IPS-NIHi7 (cell line): Measurements from ENCODE around the gene BOC.

Source experiments
- DNase-seq: peaks from one replicate; pipeline ENCODE4 v3.0.0; 2012; ENCODE audit warnings: mixed read lengths; ENCODE audit errors: extremely low spot score

Gene BOC

DNA sequence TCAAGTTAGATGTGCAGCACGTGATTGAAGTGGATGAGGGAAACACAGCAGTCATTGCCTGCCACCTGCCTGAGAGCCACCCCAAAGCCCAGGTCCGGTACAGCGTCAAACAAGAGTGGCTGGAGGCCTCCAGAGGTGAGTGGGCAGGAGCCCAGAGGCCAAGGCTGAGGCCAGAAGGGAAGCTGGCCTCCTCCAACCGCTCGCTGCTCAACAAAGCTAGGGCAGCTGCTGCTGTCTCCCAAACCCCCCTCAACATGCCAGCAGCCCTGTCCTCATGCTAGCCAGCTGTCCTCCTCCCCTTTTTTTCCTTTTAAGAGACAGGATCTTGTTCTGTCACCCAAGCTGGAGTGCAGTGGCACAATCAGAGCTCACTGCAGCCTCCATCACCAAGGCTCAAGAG, 57.0 kb downstream of the BOC start:
- DNase-seq, result no peak

DNA sequence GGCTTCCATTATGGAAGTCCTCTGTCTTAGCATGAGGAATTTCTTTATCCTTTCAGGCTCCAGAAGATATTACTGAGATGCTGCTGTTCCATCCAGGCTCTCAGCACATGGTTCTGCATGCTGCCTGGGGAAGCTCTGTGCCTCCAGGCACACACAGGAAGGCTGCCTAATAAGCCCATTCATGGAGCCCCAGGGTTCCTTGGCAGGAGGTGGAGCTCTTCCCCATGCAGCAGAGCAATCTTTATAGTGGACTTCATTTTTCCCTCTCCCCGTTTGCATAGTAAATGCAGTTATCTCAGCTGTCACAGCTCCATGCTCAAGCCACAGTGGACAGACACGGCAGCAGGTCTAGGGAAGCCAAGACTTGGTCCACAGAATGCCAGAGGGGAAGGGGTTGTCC, 57.6 kb downstream of the BOC start:
- DNase-seq, result peak; percentile 39

DNA sequence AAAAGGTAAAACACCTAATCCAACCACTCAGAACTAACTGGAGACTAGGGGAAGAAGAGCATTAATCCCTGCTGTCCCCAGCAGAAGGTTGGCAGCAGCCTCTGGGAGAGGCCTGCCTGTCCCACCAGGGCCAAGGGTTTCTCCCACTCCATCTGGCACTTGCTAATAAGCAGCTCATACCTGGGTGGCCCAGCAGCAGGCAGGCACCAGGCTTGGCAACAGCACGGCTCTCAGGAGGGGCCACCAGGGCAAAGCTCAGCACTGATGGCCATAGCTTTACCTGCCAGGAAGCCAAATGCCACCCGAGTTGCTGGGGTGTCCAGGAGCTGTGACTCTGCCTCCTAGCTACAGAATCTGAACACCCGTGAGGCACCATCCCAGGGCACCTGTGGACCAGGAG, 58.3 kb downstream of the BOC start:
- DNase-seq, result no peak

DNA sequence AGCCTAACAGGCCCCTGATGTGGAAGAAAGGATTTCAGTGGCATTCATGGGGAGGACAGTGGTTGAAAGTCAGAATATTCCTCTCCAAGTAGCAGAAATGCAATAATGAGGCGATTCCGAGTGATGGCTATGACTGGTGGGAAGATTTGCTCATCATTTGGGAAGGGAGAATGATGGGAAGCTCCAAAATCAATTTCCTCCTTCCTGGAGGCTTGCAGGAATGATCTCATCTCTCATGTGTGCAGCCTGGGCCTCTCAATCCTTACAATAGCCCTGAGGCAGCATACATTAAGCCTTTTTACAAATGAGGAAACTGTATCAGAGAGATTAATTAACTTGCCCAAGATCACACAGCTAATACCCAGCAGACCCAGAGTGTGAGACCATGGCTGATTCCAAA, 58.7 kb downstream of the BOC start:
- DNase-seq, result no peak

DNA sequence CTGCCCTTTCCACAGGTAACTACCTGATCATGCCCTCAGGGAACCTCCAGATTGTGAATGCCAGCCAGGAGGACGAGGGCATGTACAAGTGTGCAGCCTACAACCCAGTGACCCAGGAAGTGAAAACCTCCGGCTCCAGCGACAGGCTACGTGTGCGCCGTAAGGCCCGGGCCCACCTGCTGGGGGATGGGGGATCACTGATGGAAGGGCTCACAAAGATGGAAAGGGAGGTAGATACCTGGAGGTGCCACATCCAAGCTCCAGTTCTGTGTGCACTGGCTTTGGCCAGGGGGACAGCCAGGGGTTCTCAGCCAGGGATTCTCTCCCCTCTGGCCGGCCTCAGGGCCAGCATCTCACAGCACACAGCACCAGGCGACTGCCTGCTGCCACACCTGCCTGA, 59.4 kb downstream of the BOC start:
- DNase-seq, result no peak

DNA sequence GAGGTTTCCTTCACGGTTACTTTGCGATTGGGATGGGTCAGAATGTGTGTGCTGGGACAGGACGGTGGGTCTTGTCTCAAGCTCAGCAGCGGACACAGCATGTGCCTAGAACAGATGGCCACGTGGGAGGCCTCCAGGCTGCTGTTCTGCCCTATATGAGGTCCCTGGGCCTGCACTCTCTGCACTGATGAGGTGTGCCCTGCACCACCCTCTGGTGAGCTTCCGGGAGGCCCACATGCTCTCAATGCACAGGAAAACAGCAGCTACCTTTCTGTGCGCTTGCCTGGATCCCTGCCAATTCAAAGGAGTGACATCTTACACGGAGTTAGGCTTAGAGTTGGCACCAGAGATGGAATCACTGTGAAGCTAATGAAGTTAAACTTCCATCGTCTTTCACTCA, 59.8 kb downstream of the BOC start:
- DNase-seq, result no peak

DNA sequence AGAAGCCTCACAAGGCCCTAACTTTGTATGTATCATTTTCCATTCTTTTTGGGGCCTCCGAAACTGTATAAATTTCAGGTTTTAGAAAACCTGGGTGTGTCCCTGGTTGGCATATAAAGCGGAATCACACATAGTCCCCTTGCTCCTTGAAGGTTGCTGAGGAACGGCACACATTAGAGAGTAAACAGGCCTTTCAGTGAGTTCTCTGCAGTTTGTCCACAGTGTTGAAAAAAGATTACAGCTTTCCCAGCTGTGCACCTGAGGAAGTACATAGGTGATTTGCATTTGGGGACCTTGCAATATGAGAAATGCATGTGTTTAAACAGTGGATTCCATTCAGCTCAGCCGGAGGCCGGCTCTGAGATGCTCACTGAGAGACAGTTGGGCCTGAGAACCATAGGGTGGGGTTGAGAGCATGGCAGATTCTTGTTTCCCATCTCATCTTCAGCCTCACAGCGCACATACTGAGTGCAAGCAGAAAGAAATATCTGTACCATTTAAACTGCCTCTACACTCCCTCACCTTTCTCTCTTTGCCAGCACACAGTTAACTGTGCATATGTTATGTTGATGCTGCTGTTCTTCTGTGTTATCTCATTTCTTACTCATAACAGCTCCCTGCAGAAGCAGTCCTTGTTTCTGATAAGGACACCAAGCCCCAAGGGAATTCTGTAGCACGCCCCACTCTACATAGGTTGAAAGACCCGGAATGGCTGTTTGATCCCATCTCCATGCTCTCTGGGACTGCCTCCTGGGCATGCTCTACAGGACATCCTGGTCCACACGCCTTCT, 60.4 kb downstream of the BOC start:
- DNase-seq, result no peak

DNA sequence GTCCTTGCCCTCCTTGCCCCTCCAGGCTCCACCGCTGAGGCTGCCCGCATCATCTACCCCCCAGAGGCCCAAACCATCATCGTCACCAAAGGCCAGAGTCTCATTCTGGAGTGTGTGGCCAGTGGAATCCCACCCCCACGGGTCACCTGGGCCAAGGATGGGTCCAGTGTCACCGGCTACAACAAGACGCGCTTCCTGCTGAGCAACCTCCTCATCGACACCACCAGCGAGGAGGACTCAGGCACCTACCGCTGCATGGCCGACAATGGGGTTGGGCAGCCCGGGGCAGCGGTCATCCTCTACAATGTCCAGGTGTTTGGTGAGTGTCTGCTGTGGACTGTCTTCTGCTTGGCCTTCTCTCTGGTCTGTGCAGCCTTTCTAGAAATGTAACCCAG, 61.0 kb downstream of the BOC start:
- no peak for DNase-seq

DNA sequence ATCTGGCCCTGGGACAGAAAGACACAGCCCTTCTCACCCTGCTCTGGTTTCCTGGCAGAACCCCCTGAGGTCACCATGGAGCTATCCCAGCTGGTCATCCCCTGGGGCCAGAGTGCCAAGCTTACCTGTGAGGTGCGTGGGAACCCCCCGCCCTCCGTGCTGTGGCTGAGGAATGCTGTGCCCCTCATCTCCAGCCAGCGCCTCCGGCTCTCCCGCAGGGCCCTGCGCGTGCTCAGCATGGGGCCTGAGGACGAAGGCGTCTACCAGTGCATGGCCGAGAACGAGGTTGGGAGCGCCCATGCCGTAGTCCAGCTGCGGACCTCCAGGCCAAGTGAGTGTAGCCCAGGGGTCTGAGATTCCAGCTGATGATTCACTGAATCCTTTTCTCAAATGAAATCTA, 61.7 kb downstream of the BOC start:
- no peak for DNase-seq

DNA sequence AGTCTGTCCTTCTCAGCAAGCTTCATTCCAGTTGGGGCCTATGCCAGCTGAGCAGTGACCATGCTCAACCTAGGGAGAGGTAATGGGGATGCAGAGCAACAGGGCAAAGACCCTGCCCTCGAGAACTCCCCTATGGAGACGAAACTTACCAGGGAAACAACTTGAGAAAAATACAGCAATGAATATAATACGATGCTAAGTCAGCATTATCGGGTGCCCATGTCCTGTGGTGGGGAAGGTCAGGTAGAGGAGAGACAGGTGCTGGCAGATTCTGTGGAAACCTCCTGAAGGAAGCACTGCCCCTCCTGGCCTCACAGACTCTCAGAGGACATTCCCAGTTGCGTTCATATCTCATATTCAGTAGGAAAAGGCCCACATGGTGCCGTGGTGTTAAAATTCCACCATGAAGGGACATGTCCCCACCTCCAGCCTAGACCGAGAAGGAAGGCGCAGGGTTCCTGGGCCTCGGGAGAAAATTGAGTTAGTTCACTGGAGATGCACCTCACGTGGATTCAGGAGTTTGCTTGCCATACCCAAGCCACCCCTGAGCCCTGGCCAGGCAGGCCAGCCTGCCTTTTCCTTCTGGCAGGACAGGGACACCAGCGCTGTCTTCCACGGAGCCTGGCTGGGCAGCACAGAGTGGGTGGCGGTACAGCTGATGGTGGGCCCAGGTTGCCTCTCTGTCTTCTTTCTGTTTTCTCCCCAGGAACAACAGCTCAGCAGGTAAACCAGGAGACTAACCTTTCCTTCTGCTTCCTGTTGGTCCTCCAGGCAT, 62.4 kb downstream of the BOC start:
- no peak for DNase-seq

DNA sequence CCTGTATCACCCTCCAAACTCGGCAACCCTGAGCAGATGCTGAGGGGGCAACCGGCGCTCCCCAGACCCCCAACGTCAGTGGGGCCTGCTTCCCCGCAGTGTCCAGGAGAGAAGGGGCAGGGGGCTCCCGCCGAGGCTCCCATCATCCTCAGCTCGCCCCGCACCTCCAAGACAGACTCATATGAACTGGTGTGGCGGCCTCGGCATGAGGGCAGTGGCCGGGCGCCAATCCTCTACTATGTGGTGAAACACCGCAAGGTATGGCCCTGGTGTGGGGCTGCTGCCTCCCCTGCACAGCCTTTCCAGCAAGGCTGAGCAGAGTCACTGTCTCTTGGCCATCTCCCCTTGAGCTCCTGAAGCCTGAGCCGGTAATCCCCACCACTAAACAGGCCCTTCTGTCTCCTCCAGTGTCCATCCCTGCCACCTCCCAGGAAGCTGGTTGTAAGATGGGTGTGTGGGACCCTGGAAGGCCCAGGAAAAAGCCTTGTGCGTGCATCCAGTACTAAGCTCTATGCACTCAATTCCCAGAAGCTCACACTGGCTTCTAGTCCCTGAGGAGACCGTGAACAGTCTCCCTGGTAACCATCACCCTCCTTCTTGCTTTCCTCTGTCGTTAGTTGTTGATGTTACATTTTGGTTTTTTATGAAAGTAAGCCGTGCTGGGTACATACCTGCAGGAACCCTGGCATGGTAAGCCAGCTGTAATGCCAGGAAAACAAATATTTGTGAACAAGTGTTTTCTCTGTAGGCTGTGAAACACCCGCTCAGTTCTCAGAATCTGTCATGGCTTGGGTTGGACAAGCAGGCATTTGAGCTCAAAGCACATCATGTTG, 63.3 kb downstream of the BOC start:
- no peak for DNase-seq

DNA sequence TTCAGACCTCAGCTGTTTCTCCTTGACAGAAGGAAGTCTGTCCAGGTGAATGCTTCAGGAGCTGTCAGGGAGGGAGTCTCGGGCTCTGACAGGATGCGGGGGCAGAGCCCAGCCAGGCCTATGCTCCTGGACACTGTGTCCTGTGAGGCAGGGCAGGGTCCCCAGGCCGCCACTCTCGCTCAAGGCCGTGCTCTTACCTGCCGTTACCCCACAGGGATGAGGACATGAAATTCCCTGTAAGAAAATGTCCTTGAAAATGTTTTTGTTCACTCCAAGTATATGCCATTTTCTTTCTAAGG, 63.9 kb downstream of the BOC start:
- DNase-seq, result no peak

DNA sequence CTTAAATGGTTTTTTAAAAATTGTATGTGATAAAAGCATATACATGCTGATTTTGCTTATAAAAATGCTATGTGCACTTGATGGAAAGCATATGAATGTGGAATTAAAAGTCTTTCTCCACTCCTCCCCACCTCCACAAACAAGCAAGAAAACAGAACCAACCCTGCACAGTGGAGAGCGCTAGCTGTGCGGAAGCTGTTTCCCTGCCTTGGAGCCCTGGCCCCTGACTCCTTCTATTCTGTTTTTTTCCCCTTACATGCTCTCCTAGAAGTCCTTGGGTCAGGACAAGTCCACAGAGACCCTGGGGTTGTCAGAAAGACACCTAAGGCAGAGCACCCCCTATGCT, 64.2 kb downstream of the BOC start:
- DNase-seq, result no peak

DNA sequence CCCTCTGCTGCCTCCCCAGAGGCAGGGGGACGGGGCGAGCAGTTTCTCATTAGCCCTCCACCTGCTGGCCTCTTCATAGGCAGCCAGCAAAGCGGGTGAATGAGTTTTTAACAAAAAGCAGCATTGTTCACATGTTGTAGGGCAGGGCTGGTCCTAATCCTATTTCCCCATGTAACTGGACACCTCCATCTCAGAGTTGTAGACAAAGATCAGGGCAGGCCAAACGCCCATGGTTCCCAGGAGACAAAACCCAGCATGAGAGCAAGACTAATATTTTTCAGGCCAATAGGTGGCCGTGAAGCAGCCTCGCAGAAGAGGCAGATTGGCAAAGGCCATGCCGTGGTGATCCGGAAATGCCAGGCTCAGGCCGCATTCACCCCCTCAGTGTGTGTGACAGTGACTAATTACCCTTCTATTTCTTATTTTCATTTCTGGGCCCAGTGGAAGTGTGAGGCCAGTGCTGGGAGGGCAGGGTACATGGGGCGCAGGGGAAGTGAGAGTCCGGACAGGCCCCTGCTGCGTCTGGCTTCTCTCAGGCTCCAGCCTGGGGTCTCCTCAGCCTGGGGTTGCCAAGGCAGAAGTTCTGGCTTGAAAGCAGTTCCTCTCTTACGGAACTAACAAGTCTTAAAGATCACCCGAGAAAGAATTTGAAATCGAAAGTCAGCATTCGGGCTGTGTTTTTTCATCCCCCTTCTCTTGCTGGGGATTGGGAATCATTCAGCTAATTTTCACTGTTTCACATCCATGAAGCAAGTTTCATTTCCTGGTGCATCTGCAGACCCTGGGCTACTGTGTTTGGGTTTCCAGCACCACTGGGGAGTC, 64.8 kb downstream of the BOC start:
- DNase-seq, result peak; percentile 27

DNA sequence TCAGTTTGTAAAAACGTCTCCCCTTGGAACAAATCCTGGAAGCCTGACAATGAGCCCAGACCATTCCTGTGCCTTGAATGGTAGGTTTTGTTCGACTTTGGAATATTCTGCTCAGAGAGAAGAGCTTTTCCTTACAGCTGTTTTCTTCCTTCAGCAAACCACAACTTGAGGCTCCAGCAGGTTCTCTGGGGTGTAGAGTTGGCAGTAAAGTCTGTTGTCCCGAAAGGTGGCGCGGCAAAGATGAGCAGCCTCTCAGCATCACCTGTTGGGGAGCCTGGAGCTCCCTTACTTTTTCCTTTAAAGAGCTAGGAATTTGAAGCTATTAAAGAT, 65.4 kb downstream of the BOC start:
- DNase-seq, result no peak

DNA sequence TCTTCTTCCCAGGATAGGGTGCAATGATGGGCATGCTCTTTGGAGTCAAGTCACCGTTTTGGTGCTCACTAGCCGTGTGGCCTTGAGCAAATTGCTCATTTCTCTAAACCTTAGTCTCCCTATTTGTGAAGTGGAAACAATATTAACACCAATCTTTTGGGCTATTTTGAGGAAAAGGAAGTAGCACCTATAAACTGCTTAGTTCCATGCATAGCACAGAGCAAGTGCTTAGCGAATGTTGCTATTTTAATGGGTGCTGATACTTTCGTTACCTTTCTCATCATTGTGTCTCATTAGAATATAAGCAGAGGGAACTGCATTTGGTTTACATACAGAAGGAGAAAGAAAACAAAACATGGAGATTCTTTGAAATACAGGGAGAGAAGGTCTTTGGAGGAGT, 66.1 kb downstream of the BOC start:
- DNase-seq, result no peak

DNA sequence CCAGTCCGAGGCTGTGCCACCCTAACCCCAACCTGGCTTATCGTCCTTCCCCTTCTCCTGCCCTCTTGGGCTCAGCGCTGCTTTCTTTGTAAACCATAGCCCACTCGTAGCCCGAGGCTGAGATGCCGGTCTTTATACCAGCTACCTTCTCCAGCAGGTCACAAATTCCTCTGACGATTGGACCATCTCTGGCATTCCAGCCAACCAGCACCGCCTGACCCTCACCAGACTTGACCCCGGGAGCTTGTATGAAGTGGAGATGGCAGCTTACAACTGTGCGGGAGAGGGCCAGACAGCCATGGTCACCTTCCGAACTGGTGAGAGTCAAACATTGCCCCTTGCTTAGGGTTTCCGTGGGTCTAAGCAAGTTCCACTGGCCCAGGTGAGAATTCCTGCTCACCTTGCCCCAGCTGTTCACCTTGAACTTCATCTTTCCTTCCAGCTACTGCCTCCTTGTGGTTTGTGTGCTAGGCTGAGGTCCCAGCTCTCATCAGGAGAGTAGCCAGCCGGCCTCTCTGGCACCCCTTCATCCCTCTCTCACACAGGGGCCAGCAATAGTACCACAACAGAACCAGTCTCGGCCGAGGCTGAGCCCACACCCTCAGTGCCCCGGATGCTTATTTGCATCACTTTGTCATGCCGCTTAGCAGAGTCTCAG, 66.7 kb downstream of the BOC start:
- peak; percentile 62 for DNase-seq

DNA sequence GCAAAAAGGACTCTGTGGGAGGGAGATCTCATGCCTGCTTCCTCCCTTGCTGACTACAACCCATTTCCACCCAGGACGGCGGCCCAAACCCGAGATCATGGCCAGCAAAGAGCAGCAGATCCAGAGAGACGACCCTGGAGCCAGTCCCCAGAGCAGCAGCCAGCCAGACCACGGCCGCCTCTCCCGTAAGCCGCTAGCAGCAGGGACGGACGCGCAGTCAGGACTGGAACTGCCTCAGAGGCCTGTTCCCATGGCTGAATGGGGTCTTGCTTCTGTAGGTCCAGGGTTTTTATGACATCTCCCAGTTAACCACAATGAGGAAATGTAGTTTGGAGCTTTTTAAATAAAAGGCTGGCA, 67.2 kb downstream of the BOC start:
- no peak for DNase-seq

DNA sequence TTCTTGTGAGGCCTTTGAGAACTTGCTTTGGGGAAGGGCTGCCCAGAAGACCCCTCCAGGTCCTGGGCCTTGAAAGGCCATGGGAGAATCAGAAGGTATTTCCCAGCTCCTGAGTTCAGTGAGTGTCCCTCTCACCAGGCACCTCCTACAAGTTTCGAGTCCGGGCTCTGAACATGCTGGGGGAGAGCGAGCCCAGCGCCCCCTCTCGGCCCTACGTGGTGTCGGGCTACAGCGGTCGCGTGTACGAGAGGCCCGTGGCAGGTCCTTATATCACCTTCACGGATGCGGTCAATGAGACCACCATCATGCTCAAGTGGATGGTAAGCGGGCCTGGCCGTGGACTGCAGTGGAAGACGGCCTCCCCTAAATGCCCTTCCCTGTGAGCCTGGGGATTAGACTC, 68.3 kb downstream of the BOC start:
- peak; percentile 56 for DNase-seq

DNA sequence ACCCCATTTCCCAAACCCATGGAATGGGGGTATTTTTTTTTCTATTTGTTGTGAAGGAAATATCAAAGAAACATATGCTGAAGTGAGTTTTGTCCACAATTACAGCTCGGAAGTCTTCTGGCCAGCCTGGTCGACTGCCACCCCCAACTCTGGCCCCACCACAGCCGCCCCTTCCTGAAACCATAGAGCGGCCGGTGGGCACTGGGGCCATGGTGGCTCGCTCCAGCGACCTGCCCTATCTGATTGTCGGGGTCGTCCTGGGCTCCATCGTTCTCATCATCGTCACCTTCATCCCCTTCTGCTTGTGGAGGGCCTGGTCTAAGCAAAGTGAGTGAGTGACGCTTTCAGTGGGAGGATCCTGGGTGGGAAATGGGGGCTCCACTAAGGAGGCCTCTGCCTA, 71.9 kb downstream of the BOC start:
- DNase-seq, result no peak

DNA sequence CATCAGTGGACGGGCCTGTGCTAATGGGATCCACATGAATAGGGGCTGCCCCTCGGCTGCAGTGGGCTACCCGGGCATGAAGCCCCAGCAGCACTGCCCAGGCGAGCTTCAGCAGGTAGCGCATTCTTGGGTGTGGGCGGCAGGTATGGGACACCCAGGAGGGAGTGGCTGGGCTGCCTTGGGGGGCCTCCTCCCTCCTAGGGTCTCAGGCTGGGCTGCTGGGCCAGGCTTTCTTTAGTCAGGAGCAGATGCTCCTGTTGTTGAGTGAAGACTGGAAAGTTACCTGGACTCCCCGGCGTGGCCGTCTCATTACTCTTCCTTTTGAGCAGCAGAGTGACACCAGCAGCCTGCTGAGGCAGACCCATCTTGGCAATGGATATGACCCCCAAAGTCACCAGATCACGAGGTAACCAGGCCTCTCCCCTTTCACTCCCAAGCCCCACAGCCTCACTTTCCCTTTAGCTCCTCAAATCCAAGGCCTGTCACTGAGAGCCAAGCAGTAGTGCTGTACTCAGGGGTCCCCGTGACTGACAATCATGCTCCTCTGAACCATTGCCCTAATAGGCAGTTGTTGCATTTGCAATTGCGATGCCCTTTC, 73.2 kb downstream of the BOC start:
- no peak for DNase-seq
